PC-9 (cell line): ENCODE measurements around the gene TTC39C. TPM values are rescaled to one million over a fixed set of nuclear protein-coding genes. Genes with fewer than 3 reads are reported as not detected.

ENCODE experiments used
- BruUV-seq: library from RNA; stranded (reverse); fragments of 400-500 nt; replicated peaks from 2 replicates; lab custom pipeline; 2021; lab: Mats Ljungman, UMichigan
- CTCF ChIA-PET: fragments of 300-600 bp; sonication (Branson Sonifier 250); formaldehyde crosslinking; loops from one replicate; lab custom pipeline; 2022; ENCODE audit warnings: antibody characterized with exemption; lab: Charles Lee
- POLR2A ChIA-PET: fragments of 300-600 bp; sonication (Branson Sonifier 250); formaldehyde crosslinking; loops from one replicate; lab custom pipeline; 2022; ENCODE audit warnings: antibody characterized with exemption; ENCODE audit not compliant: unreplicated experiment; lab: Charles Lee
- DNase-seq, 2 experiments: peaks; one replicate each; pipeline versions ENCODE4 v3.0.0 to v3.0.0-alpha.2; 2015 to 2022; ENCODE audit warnings: mixed read lengths in 1 of 2
- H2AFZ ChIP-seq: fragments of 200-600 bp; sonication (generic); 2 replicates; pipeline ENCODE4 v1.8.1; 2017; ENCODE audit warnings: antibody characterized with exemption
- H3F3A ChIP-seq: fragments of 200-600 bp; sonication (generic); 2 replicates; pipeline ENCODE4 v1.8.1; 2017; ENCODE audit warnings: antibody characterized with exemption, mild to moderate bottlenecking, low read depth; ENCODE audit not compliant: insufficient read depth
- H3K27ac ChIP-seq: fragments of 200-600 bp; sonication (generic); 2 replicates; pipeline ENCODE4 v1.6.1; 2016; ENCODE audit warnings: mixed run types
- H3K27me3 ChIP-seq: fragments of 200-600 bp; sonication (generic); 2 replicates; pipeline ENCODE4 v1.6.1; 2016; ENCODE audit warnings: low read depth, mixed run types; ENCODE audit not compliant: insufficient read depth
- H3K36me3 ChIP-seq: fragments of 200-600 bp; sonication (generic); 2 replicates; pipeline ENCODE4 v1.6.1; 2016; ENCODE audit warnings: low read depth, mixed run types
- H3K4me1 ChIP-seq: fragments of 200-600 bp; sonication (generic); replicated peaks from 2 replicates; pipeline ENCODE4 v1.6.1; 2016; ENCODE audit warnings: mixed run types; ENCODE audit not compliant: insufficient read depth
- H3K4me2 ChIP-seq: fragments of 200-600 bp; sonication (generic); 2 replicates; pipeline ENCODE4 v1.6.1; 2017; ENCODE audit warnings: mixed run types
- H3K4me3 ChIP-seq: fragments of 200-600 bp; sonication (generic); 2 replicates; pipeline ENCODE4 v1.6.1; 2016; ENCODE audit warnings: mixed run types
- H3K79me2 ChIP-seq: fragments of 200-600 bp; sonication (generic); 2 replicates; pipeline ENCODE4 v1.6.1; 2017; ENCODE audit warnings: low read depth, mixed run types
- H3K9me2 ChIP-seq: fragments of 200-600 bp; sonication (generic); 2 replicates; pipeline ENCODE4 v1.8.1; 2017; ENCODE audit warnings: mild to moderate bottlenecking; ENCODE audit not compliant: insufficient read depth
- H3K9me3 ChIP-seq: fragments of 200-600 bp; sonication (generic); 2 replicates; pipeline ENCODE4 v1.8.1; 2016; ENCODE audit warnings: low read depth; ENCODE audit not compliant: insufficient read depth
- H4K20me1 ChIP-seq: fragments of 200-600 bp; sonication (generic); 2 replicates; pipeline ENCODE4 v1.8.1; 2017; ENCODE audit not compliant: insufficient read depth
- CTCF ChIP-seq: fragments of 200-600 bp; sonication (generic); conservative IDR thresholded peaks from 2 replicates; pipeline ENCODE4 v1.6.1; 2017; ENCODE audit warnings: mixed run types, antibody characterized with exemption, mild to moderate bottlenecking, moderate library complexity
- EZH2 ChIP-seq: fragments of 200-600 bp; sonication (generic); IDR thresholded peaks from 2 replicates; pipeline ENCODE4 v1.8.0; 2017; ENCODE audit warnings: antibody characterized with exemption, low read depth
- intact Hi-C: fragments of 100-400 bp; cut with micrococcal nuclease; formaldehyde crosslinking; loops from one replicate; pipeline ENCODE4 v1.10.0; 2022; ENCODE audit not compliant: unreplicated experiment
- total RNA-seq: library from RNA; stranded (reverse); gene quantifications from 2 replicates; pipeline ENCODE4 v1.2.3, GENCODE V29; 2021

Gene TTC39C
- total RNA-seq, 1 experiment from 2014 or later = 15.3 TPM

DNA sequence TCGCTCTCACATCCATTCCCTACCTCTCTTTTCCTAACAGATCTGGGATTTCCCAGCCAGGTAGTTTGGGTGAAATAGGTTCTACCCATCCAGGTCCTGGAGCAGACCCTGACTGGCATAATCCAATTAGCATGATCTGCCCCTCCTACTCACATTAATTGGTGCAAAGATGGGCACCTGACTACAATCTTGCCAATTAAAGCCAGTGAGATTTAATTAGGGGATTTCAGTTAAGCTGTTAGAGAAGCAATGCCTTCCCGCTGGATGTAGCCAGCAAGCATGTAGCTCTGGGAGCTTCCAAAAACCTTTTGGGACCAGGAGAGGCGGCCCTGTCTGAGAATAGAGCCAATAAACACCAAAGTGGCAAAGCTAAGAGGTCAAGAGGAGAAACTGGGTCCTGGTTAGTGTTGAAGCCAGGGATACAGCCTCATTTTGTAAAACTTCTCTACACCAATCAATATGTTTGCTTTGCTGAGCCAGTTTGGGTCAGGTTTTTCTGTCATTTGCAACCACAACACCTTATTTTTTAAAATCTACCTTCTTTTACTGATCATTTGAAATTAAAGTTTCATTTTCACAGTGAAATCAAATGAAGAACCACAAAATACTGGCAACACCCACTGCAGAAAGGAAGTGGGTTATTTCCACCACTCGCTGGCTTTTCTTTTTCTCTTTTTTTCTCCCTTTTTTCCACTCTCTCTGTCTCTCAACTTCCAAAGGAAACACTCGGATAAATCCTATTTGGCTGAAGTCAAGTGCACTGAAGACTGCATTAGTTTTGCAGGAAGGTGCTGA lies 3.2 kb upstream of the TTC39C start:
- TF ChIP-seq EZH2 = no peak
- TF ChIP-seq CTCF = no peak
- H3K36me3 ChIP-seq = no peaks in the 10 kb centered on the region
- no peaks in the 10 kb centered on the region for H3K9me3 ChIP-seq
- no peaks in the 10 kb centered on the region for H3K27me3 ChIP-seq
- peaks cover 8% of the 10 kb centered on the region; the same call in 1 of the 2 replicates for H3K4me1 ChIP-seq
- BruUV-seq = no TSS peak
- ChIA-PET CTCF (no interaction called here), POLR2A (no interaction called here)
- H3K79me2 ChIP-seq = peaks cover 8% of the 10 kb centered on the region
- peaks cover 11% of the 10 kb centered on the region for H3F3A ChIP-seq
- no peaks in the 10 kb centered on the region for H3K9me2 ChIP-seq
- intact Hi-C loops = no loop called here
- DNase-seq = no peak
- no peaks in the 10 kb centered on the region for H4K20me1 ChIP-seq
- H3K4me2 ChIP-seq = no peak overlapping the region
- no peak overlapping the region for H3K27ac ChIP-seq
- no peak overlapping the region for H3K4me3 ChIP-seq
- no peak overlapping the region for H2AFZ ChIP-seq

DNA sequence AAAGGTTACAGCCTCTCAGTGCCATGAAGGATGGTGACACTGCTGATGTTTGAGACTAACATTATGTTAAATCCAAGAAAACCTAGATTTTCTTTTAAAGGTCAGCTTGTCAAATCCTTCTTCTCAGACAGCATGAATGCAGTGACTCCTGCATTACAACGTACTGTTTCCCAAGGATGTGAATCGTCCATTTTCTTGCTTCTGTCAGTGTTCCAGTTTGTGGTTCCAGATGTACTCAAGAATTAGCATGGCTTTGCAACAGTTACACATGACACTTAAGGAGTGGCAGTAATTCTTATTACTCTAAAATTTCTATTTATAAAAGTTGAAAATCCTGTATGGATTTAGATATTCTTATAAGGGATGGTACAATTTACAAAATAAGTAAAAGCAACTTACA lies 1.5 kb upstream of the TTC39C start:
- H3K79me2 ChIP-seq = peaks cover 22% of the 10 kb centered on the region
- no peaks in the 10 kb centered on the region for H4K20me1 ChIP-seq
- BruUV-seq = no TSS peak
- H3K27ac ChIP-seq = no peak overlapping the region
- peaks cover 15% of the 10 kb centered on the region; the same call in 1 of the 2 replicates for H3K4me1 ChIP-seq
- H3F3A ChIP-seq = peaks cover 11% of the 10 kb centered on the region
- no peak overlapping the region for H2AFZ ChIP-seq
- no peak for DNase-seq
- H3K4me3 ChIP-seq = no peak overlapping the region
- TF ChIP-seq CTCF = no peak
- TF ChIP-seq EZH2 = no peak
- no peaks in the 10 kb centered on the region for H3K9me3 ChIP-seq
- ChIA-PET POLR2A (no interaction called here), CTCF (no interaction called here)
- H3K4me2 ChIP-seq = no peak overlapping the region
- no peaks in the 10 kb centered on the region for H3K27me3 ChIP-seq
- intact Hi-C loops = no loop called here
- no peaks in the 10 kb centered on the region for H3K9me2 ChIP-seq
- no peaks in the 10 kb centered on the region for H3K36me3 ChIP-seq

- ChIA-PET POLR2A (no interaction called here), CTCF (interaction anchor here (0.6 kb wide), 1 partner anchor 80 kb away, joined by 9 read pairs; no protein-coding TSS in a partner anchor)
- BruUV-seq = no TSS peak
- no peaks in the 10 kb centered on the region for H3K27me3 ChIP-seq
- peaks cover 15% of the 10 kb centered on the region; the same call in 1 of the 2 replicates for H3K4me1 ChIP-seq
- H3K27ac ChIP-seq = no peak overlapping the region
- peak overlapping the region; percentile 88 for H3K4me3 ChIP-seq
- H3K9me3 ChIP-seq = no peaks in the 10 kb centered on the region
- TF ChIP-seq EZH2 (no peak), CTCF (no peak)
- intact Hi-C loops = no loop called here
- H3K79me2 ChIP-seq = peaks cover 37% of the 10 kb centered on the region
- peak overlapping the region; percentile 96 for H3K4me2 ChIP-seq
- H3F3A ChIP-seq = peaks cover 11% of the 10 kb centered on the region
- DNase-seq = peak; percentile 19 to 46
- H4K20me1 ChIP-seq = no peaks in the 10 kb centered on the region
- H3K9me2 ChIP-seq = no peaks in the 10 kb centered on the region
- no peaks in the 10 kb centered on the region for H3K36me3 ChIP-seq
- H2AFZ ChIP-seq = peak overlapping the region; percentile 88
These were observed 558 bp downstream of the TTC39C start for GRCh38 chr18:24014986-24015638.
